HCT116 (cell line): ENCODE measurements around the gene WDR55. TPM values are rescaled to one million over a fixed set of nuclear protein-coding genes. Genes with fewer than 3 reads are reported as not detected.

ENCODE experiments used
- ATAC-seq: fragments of 200-7000 bp; cut with Tn5 transposase; 2 replicates; pipeline ENCODE4 v1.9.1; 2020; ENCODE audit warnings: mild to moderate bottlenecking, moderate library complexity
- BruUV-seq: library from RNA; stranded (reverse); fragments of 400-500 nt; replicated peaks from 2 replicates; lab custom pipeline; 2021; lab: Mats Ljungman, UMichigan
- CTCF ChIA-PET: fragments of 300-600 bp; sonication (Branson Sonifier 250); formaldehyde crosslinking; loops from one replicate; lab custom pipeline; 2021; ENCODE audit warnings: antibody characterized with exemption; lab: Charles Lee
- POLR2A ChIA-PET: fragments of 300-600, 350-600 bp; sonication (Branson Sonifier 250); formaldehyde crosslinking; loops from one replicate; lab custom pipeline; 2021; ENCODE audit warnings: antibody characterized with exemption; lab: Charles Lee
- RAD21 ChIA-PET, 2 experiments: fragments of 300-600 bp; sonication (Branson Sonifier 250); formaldehyde crosslinking; loops; one replicate each; lab custom pipeline; 2023; ENCODE audit warnings: low total read pairs in 2 of 2; ENCODE audit not compliant: uncharacterized antibody in 2 of 2, unreplicated experiment in 2 of 2, low non-redundant PET in 1 of 2; lab: Charles Lee
- DNase-seq: peaks from one replicate; pipeline ENCODE4 v3.0.0-alpha.2; 2010; ENCODE audit warnings: low read depth, low spot score
- H2AFZ ChIP-seq: fragments of 200-600 bp; shearing (Covaris generic), sonication (generic); 2 replicates; pipeline ENCODE4 v1.6.1; 2017; ENCODE audit warnings: low read depth, mixed run types, mixed read lengths, antibody characterized with exemption, low read length; ENCODE audit not compliant: poor library complexity, severe bottlenecking
- H3K27ac ChIP-seq: 2 replicates; pipeline ENCODE4 v1.5.1; 2012; ENCODE audit warnings: low read depth, low read length
- H3K27me3 ChIP-seq: fragments of 200-600 bp; sonication (generic); 2 replicates; pipeline ENCODE4 v1.6.1; 2016; ENCODE audit warnings: mixed run types, low read length, mixed read lengths; ENCODE audit not compliant: insufficient read depth
- H3K36me3 ChIP-seq, 2 experiments: fragments of 200-500 bp in 1 of 2; fragments of 200-600 bp in 1 of 2; sonication (Bioruptor generic) in 1 of 2; sonication (generic) in 1 of 2; 2 replicates each; pipeline versions ENCODE4 v1.5.1 to v1.6.1; 2014 to 2016; ENCODE audit warnings: low read length in 2 of 2, inconsistent platforms in 1 of 2, mixed read lengths in 1 of 2, mixed run types in 1 of 2; ENCODE audit not compliant: insufficient read depth in 2 of 2, control insufficient read depth in 1 of 2
- H3K4me1 ChIP-seq, 2 experiments: fragments of 200-600 bp in 1 of 2; sonication (generic) in 1 of 2; 2 replicates each; pipeline versions ENCODE4 v1.5.1 to v1.6.1; 2012 to 2017; ENCODE audit warnings: low read length in 2 of 2, inconsistent platforms in 1 of 2, mild to moderate bottlenecking in 1 of 2, mixed read lengths in 1 of 2, mixed run types in 1 of 2, moderate library complexity in 1 of 2; ENCODE audit not compliant: insufficient read depth in 2 of 2, control insufficient read depth in 1 of 2
- H3K4me2 ChIP-seq: fragments of 200-600 bp; sonication (generic); 2 replicates; pipeline ENCODE4 v1.6.1; 2017; ENCODE audit warnings: mixed run types, low read length, mixed read lengths
- H3K4me3 ChIP-seq, 2 experiments: fragments of 200-600 bp in 1 of 2; sonication (generic) in 1 of 2; replicated peaks in 1 of 2; 2 replicates each; pipeline ENCODE4 v1.5.1; 2011 to 2016; ENCODE audit warnings: low read length in 2 of 2, control low read depth in 1 of 2, low read depth in 1 of 2, mild to moderate bottlenecking in 1 of 2, mixed read lengths in 1 of 2, mixed run types in 1 of 2
- H3K79me2 ChIP-seq: fragments of 200-600 bp; sonication (generic); 2 replicates; pipeline ENCODE4 v1.6.1; 2017; ENCODE audit warnings: mild to moderate bottlenecking, mixed run types, low read length, moderate library complexity, mixed read lengths; ENCODE audit not compliant: insufficient read depth
- H3K9ac ChIP-seq: fragments of 200-600 bp; sonication (generic); 2 replicates; pipeline ENCODE4 v1.6.1; 2016; ENCODE audit warnings: low read length, mixed read lengths
- H3K9me2 ChIP-seq: fragments of 200-600 bp; sonication (generic), shearing (Covaris generic); 2 replicates; pipeline ENCODE4 v1.6.1; 2017; ENCODE audit warnings: mixed run types, mild to moderate bottlenecking, moderate library complexity; ENCODE audit not compliant: insufficient read depth
- H3K9me3 ChIP-seq, 2 experiments: fragments of 200-500 bp in 1 of 2; fragments of 200-600 bp in 1 of 2; sonication (Bioruptor generic) in 1 of 2; sonication (generic) in 1 of 2; 2 replicates each; pipeline ENCODE4 v1.6.1; 2014 to 2017; ENCODE audit warnings: low read length in 2 of 2, mixed read lengths in 2 of 2, inconsistent platforms in 1 of 2, low read depth in 1 of 2, mild to moderate bottlenecking in 1 of 2, mixed run types in 1 of 2, moderate library complexity in 1 of 2; ENCODE audit not compliant: control insufficient read depth in 1 of 2, insufficient read depth in 1 of 2
- H4K20me1 ChIP-seq: fragments of 200-600 bp; sonication (generic), shearing (Covaris generic); 2 replicates; pipeline ENCODE4 v1.6.1; 2017; ENCODE audit warnings: mixed run types, mild to moderate bottlenecking, moderate library complexity; ENCODE audit not compliant: insufficient read depth
- ATF3 ChIP-seq: IDR thresholded peaks from 2 replicates; pipeline ENCODE4 v1.6.1; 2012
- CTCF ChIP-seq, 3 experiments: fragments of 200-600 bp in 1 of 3; sonication (generic) in 1 of 3; IDR thresholded peaks in 2 of 3; conservative IDR thresholded peaks in 1 of 3; 2 replicates each; pipeline ENCODE4 v1.5.1; 2012 to 2017; ENCODE audit warnings: low read depth in 2 of 3, low read length in 2 of 3, antibody characterized with exemption in 1 of 3, borderline replicate concordance in 1 of 3, control low read depth in 1 of 3, mild to moderate bottlenecking in 1 of 3, mixed read lengths in 1 of 3, mixed run types in 1 of 3, moderate library complexity in 1 of 3; ENCODE audit not compliant: insufficient read depth in 1 of 3
- EGR1 ChIP-seq: IDR thresholded peaks from 2 replicates; pipeline ENCODE4 v1.6.1; 2012; ENCODE audit warnings: low read depth
- EZH2phosphoT487 ChIP-seq: fragments of 200-600 bp; IDR thresholded peaks from 2 replicates; pipeline ENCODE4 v1.6.1; 2018; ENCODE audit warnings: antibody characterized with exemption, borderline replicate concordance
- POLR2A ChIP-seq: IDR thresholded peaks from 2 replicates; pipeline ENCODE4 v1.7.0; 2011; ENCODE audit warnings: borderline replicate concordance; ENCODE audit not compliant: insufficient read depth, insufficient read length; ENCODE audit errors: extremely low read depth
- POLR2AphosphoS5 ChIP-seq: IDR thresholded peaks from 2 replicates; pipeline ENCODE4 v1.6.1; 2011; ENCODE audit warnings: mild to moderate bottlenecking, low read depth, low read length, moderate library complexity
- YY1 ChIP-seq: IDR thresholded peaks from 2 replicates; pipeline ENCODE4 v1.6.1; 2011; ENCODE audit warnings: low read length, low read depth, moderate library complexity, mild to moderate bottlenecking; ENCODE audit not compliant: insufficient replicate concordance; ENCODE audit errors: extremely low read depth
- intact Hi-C: fragments of 100-400 bp; cut with micrococcal nuclease; formaldehyde crosslinking; loops from 2 replicates; pipeline ENCODE4 v1.10.0; 2022
- total RNA-seq: library from RNA; stranded (reverse); gene quantifications from one replicate; pipeline ENCODE4 v1.2.1, GENCODE V29; 2021; ENCODE audit not compliant: unreplicated experiment

The WDR55 gene
- total RNA-seq, 1 experiment from 2014 or later = 37.2 TPM

GRCh38 chr5:140639148-140639981 lies 25.3 kb upstream of the WDR55 start, which contains the start of gene TMCO6:
TSS of gene TMCO6 (plus strand) at chr5:140639451. CDS start at chr5:140639528, 77 bp downstream.
- RAD21 ChIA-PET = no interaction called here
- Histone ChIP-seq H3K9ac (peak within 1 kb of the TSS; percentile 85), H3K27ac (peak within 1 kb of the TSS; percentile 84), H3K4me1 (peaks cover 4 to 11% of the 10 kb centered on the region in 2 experiments; a peak in 3 of 4 replicates), H3K9me3 (no peaks in the 10 kb centered on the region), H3K36me3 (peaks cover 3 to 14% of the 10 kb centered on the region in 2 experiments; a peak in 3 of 4 replicates)
- TSS peak; percentile 64 for BruUV-seq
- CTCF ChIA-PET = interaction anchor here (0.6 to 1.9 kb wide), 3 partner anchors 8 to 280 kb away, joined by 3 to 8 read pairs (median 6); partner anchors contain the start of genes IK and NDUFA2
- POLR2A ChIA-PET = interaction anchor here (1.5 kb wide), 1 partner anchor 8 kb away, joined by 6 read pairs; the partner anchor contains the start of genes IK and NDUFA2
- ATAC-seq = peak; percentile 94
- no peak for TF ChIP-seq EGR1
- TF ChIP-seq EZH2phosphoT487 = no peak
- TF ChIP-seq POLR2AphosphoS5 = peak; percentile 94
- TF ChIP-seq YY1 = peak; percentile 72
- TF ChIP-seq CTCF (IDR thresholded peaks at IDR 0.05 in 2 of 3, conservative IDR thresholded peaks at IDR 0.05 in 1 of 3; ENCODE audit: borderline replicate concordance in 1 of 3, insufficient read depth in 1 of 3, low read depth in 2 of 3, low read length in 2 of 3) = peak in 2 of 3 experiments; percentile 57; a peak in 4 of 6 replicates
- no peak for TF ChIP-seq ATF3
- peak; percentile 68 for TF ChIP-seq POLR2A
- TF ChIP-seq, all 23 proteins: peak for 4
- peak; percentile 73 for DNase-seq
- H4K20me1 ChIP-seq = no peaks in the 10 kb centered on the region
- no peaks in the 10 kb centered on the region for H3K27me3 ChIP-seq
- H3K9me2 ChIP-seq = no peaks in the 10 kb centered on the region
- peak within 1 kb of the TSS; percentile 93 for H3K4me2 ChIP-seq
- peak within 1 kb of the TSS; percentile 80 to 88 for H3K4me3 ChIP-seq
- peak within 1 kb of the TSS; percentile 72 for H2AFZ ChIP-seq
- H3K79me2 ChIP-seq = peaks cover 17% of the 10 kb centered on the region
- intact Hi-C loops = loop anchor here (5.0 kb wide), 4 partner anchors 62 to 282 kb away; partner anchors contain the start of genes APBB3 and SLC35A4
